Measurements from ENCODE around the gene MYO3A.

DNA sequence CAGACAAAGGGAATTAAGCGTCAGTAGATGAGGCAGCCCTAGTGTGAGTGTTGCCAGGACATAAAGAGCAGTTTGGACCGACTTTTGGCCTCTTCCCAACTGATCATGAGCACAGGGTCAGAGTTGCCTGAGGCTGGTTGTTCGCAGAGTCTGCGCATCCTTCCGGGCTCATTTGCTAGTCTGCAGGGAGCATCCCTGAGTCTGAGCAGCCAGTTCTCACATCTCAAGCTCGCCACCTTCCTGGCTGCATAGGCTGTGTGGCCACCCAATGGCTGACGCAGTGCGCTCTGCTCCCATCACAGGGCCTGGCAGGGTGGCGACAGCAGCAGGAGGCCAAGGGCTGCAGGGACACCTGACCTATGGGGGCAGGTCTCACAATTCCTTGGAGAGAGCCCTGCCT lies 287.5 kb downstream of the MYO3A start:
- TF ChIP-seq SUZ12 (IDR thresholded peaks at IDR 0.05; ENCODE audit: extremely low read depth, insufficient read depth, insufficient read length) (no peak), ZNF274 (IDR thresholded peaks at IDR 0.05; ENCODE audit: low read depth, low read length) (no peak)

All from NT2/D1 (cell line).